HG03196 (cell line): ENCODE results near the gene TBX19.

Source experiments
- ATAC-seq: cut with Tn5 transposase; IDR thresholded peaks from one replicate; pipeline ENCODE4 v1.9.1; 2021; ENCODE audit not compliant: unreplicated experiment

Gene TBX19

GRCh38 chr1:168319691-168320090, 39.0 kb downstream of the TBX19 start:
- ATAC-seq = no peak

GRCh38 chr1:168320149-168320548, 39.5 kb downstream of the TBX19 start:
- no peak for ATAC-seq

- no peak for ATAC-seq
These were observed 40.2 kb downstream of the TBX19 start for GRCh38 chr1:168320800-168321450.

- no peak for ATAC-seq
These were observed 41.3 kb downstream of the TBX19 start for GRCh38 chr1:168321945-168322344.

- ATAC-seq = no peak
These were observed 44.2 kb downstream of the TBX19 start for GRCh38 chr1:168324745-168325425.

- ATAC-seq = no peak
These were observed 48.2 kb downstream of the TBX19 start for GRCh38 chr1:168328731-168329364.

- no peak for ATAC-seq
These were observed 49.6 kb downstream of the TBX19 start for GRCh38 chr1:168330285-168330684.

GRCh38 chr1:168331569-168331968, 50.9 kb downstream of the TBX19 start:
- ATAC-seq = no peak

GRCh38 chr1:168333562-168334276, 53.0 kb downstream of the TBX19 start:
- ATAC-seq = no peak

- ATAC-seq = no peak
These were observed 54.8 kb downstream of the TBX19 start for GRCh38 chr1:168335500-168335899.

- ATAC-seq = no peak
These were observed 58.2 kb downstream of the TBX19 start for GRCh38 chr1:168338589-168339503.

- no peak for ATAC-seq
These were observed 60.3 kb downstream of the TBX19 start for GRCh38 chr1:168340781-168341482.

GRCh38 chr1:168341483-168341975, 60.9 kb downstream of the TBX19 start:
- no peak for ATAC-seq

- ATAC-seq = peak; percentile 74
These were observed 62.0 kb downstream of the TBX19 start for GRCh38 chr1:168342572-168343280.

- no peak for ATAC-seq
These were observed 62.9 kb downstream of the TBX19 start for GRCh38 chr1:168343566-168343965.

- no peak for ATAC-seq
These were observed 63.8 kb downstream of the TBX19 start for GRCh38 chr1:168344517-168344916.

- ATAC-seq = no peak
These were observed 65.3 kb downstream of the TBX19 start for GRCh38 chr1:168345939-168346338.

GRCh38 chr1:168347630-168348029, 67.0 kb downstream of the TBX19 start:
- no peak for ATAC-seq

GRCh38 chr1:168348146-168348709, 67.6 kb downstream of the TBX19 start:
- ATAC-seq = no peak
